Measurements from ENCODE around the gene VASP.

VASP gene

GRCh38 chr19:45478454-45479238 is 28.6 kb upstream of the VASP start:
- TF ChIP-seq CTCF (conservative IDR thresholded peaks at IDR 0.05; ENCODE audit: low read depth, low read length), result peak; percentile 99
- H3K4me3 ChIP-seq (ENCODE audit: low read depth, low read length), result peak overlapping the region; percentile 56
- peak; percentile 98 for DNase-seq (ENCODE audit: low read depth)

- TF ChIP-seq CTCF (conservative IDR thresholded peaks at IDR 0.05; ENCODE audit: low read depth, low read length), result no peak
- DNase-seq (ENCODE audit: low read depth), result no peak
- H3K4me3 ChIP-seq (ENCODE audit: low read depth, low read length), result no peak overlapping the region
These were observed 24.2 kb upstream of the VASP start for GRCh38 chr19:45483033-45483432.

- peak; percentile 32 for DNase-seq (ENCODE audit: low read depth)
- TF ChIP-seq CTCF (conservative IDR thresholded peaks at IDR 0.05; ENCODE audit: low read depth, low read length), result no peak
- H3K4me3 ChIP-seq (ENCODE audit: low read depth, low read length), result no peak overlapping the region
These were observed 22.9 kb upstream of the VASP start for GRCh38 chr19:45484273-45484945.

GRCh38 chr19:45485305-45486077 is 21.8 kb upstream of the VASP start:
- DNase-seq (ENCODE audit: low read depth), result peak; percentile 97
- TF ChIP-seq CTCF (conservative IDR thresholded peaks at IDR 0.05; ENCODE audit: low read depth, low read length), result peak; percentile 91
- peak overlapping the region; percentile 79 for H3K4me3 ChIP-seq (ENCODE audit: low read depth, low read length)

- no peak for DNase-seq (ENCODE audit: low read depth)
- no peak for TF ChIP-seq CTCF (conservative IDR thresholded peaks at IDR 0.05; ENCODE audit: low read depth, low read length)
- no peak overlapping the region for H3K4me3 ChIP-seq (ENCODE audit: low read depth, low read length)
These were observed 18.6 kb upstream of the VASP start for GRCh38 chr19:45488708-45489107.

- no peak overlapping the region for H3K4me3 ChIP-seq (ENCODE audit: low read depth, low read length)
- TF ChIP-seq CTCF (conservative IDR thresholded peaks at IDR 0.05; ENCODE audit: low read depth, low read length), result no peak
- DNase-seq (ENCODE audit: low read depth), result no peak
These were observed 17.9 kb upstream of the VASP start for GRCh38 chr19:45489216-45489855.
